Activated effector memory CD4-positive, alpha-beta T cell treated with anti-CD3 and anti-CD28 coated beads, Interleukin-2, amount 50 U/mL, for 16 hours (primary cell): ENCODE results near the gene OPCML.
"Not testable (repeated sequence)": the region's sequence is repeated elsewhere in the genome, so short reads cannot be mapped to it uniquely, and the experiment has no call there.

Experiments used
- DNase-seq: peaks from one replicate; pipeline ENCODE4 v3.0.0-alpha.2; 2020

Gene OPCML

DNA sequence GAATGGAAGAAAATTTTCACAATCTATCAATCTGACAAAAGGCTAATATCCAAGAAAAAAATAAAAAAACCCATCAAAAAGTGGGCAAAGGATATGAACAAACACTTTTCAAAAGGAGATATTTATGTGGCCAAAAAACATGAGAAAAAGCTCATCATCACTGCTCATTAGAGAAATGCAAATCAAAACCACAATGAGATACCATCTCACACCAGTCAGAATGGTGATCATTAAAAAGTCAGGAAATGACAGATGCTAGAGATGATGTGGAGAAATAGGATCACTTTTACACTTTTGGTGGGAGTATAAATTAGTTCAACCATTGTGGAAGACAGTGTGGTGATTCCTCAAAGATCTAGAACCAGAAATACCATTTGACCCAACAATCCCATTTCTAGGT lies 1162.2 kb downstream of the OPCML start:
- DNase-seq, result not testable (repeated sequence)

DNA sequence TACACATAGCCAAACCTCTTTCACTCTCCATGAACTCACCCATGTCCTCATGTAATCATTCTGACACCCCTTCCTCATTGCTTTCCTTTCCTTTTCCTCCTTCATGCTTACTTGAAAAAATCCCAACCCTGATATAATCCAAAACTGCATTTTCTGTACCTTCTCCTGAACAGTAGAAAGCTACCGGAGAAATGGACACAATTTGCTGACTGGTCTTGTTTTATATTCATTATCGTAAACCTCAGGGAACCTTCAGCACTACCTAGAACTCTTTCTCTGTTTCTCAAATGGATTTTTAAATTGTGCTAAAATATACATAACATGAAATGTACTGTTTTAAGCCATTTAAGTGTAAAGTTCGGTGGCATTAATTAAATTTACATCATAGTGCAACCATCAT lies 1165.0 kb downstream of the OPCML start:
- no peak for DNase-seq

DNA sequence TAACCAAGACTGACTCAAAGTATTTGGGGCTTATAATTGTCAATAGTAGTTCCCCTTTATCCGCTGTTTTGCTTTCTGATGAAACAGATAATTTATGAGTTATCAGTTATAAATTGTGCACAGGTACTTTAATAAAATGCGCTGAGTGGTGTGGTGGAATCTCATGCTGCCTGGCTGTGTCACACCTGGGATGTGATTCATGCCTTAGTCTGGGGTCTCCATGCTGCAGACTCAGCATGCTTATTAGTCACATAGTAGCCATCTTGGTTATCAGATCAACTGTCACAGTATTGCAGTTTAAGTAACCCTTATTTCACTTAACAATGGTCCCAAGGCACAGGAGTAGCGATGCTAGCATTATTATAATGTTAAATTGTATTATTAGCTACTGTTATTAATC lies 1166.7 kb downstream of the OPCML start:
- no peak for DNase-seq
